Hepatocyte (in vitro differentiated cells): ENCODE results near the gene JMJD1C. TPM values are rescaled to one million over a fixed set of nuclear protein-coding genes. Genes with fewer than 3 reads are reported as not detected.

Source experiments
- DNase-seq: peaks from one replicate; pipeline ENCODE4 v3.0.0-alpha.2; 2016; ENCODE audit warnings: low spot score
- H2AFZ ChIP-seq: fragments of 200-600 bp; sonication (generic); 2 replicates; pipeline ENCODE4 v1.6.0; 2016; ENCODE audit warnings: antibody characterized with exemption, mild to moderate bottlenecking
- H3K27ac ChIP-seq: fragments of 200-600 bp; sonication (generic); 2 replicates; pipeline ENCODE4 v1.5.1; 2016; ENCODE audit warnings: mild to moderate bottlenecking
- H3K27me3 ChIP-seq: fragments of 200-600 bp; sonication (generic); 2 replicates; pipeline ENCODE4 v1.6.1; 2016
- H3K36me3 ChIP-seq: fragments of 200-600 bp; sonication (generic); replicated peaks from 2 replicates; pipeline ENCODE4 v1.5.1; 2016; ENCODE audit warnings: low read depth; ENCODE audit not compliant: insufficient read depth
- H3K4me1 ChIP-seq: fragments of 200-600 bp; sonication (generic); 2 replicates; pipeline ENCODE4 v1.5.1; 2016; ENCODE audit warnings: mild to moderate bottlenecking, moderate library complexity; ENCODE audit not compliant: insufficient read depth
- H3K4me2 ChIP-seq: fragments of 200-600 bp; sonication (generic); 2 replicates; pipeline ENCODE4 v1.6.0; 2016
- H3K4me3 ChIP-seq: fragments of 200-600 bp; sonication (generic); 2 replicates; pipeline ENCODE4 v1.5.1; 2016; ENCODE audit warnings: mild to moderate bottlenecking
- H3K79me2 ChIP-seq: fragments of 200-600 bp; sonication (generic); 2 replicates; pipeline ENCODE4 v1.6.0; 2017; ENCODE audit warnings: mild to moderate bottlenecking
- H3K9me2 ChIP-seq: fragments of 200-600 bp; sonication (generic); replicated peaks from 2 replicates; pipeline ENCODE4 v1.6.0; 2017; ENCODE audit warnings: mild to moderate bottlenecking; ENCODE audit not compliant: insufficient read depth
- H3K9me3 ChIP-seq: fragments of 200-600 bp; sonication (generic); 2 replicates; pipeline ENCODE4 v1.5.1; 2016; ENCODE audit warnings: low read depth, mild to moderate bottlenecking
- H4K20me1 ChIP-seq: fragments of 200-600 bp; sonication (generic); 2 replicates; pipeline ENCODE4 v1.6.0; 2016; ENCODE audit warnings: mild to moderate bottlenecking; ENCODE audit not compliant: insufficient read depth, poor library complexity, severe bottlenecking
- EZH2 ChIP-seq: fragments of 200-600 bp; sonication (generic); IDR thresholded peaks from 2 replicates; pipeline ENCODE4 v1.6.1; 2016; ENCODE audit warnings: antibody characterized with exemption, mild to moderate bottlenecking, borderline replicate concordance
- EZH2phosphoT487 ChIP-seq: fragments of 200-600 bp; sonication (generic); IDR thresholded peaks from one replicate; pipeline ENCODE4 v1.6.1; 2018; ENCODE audit warnings: antibody characterized with exemption, mild to moderate bottlenecking, low read depth, moderate library complexity; ENCODE audit not compliant: unreplicated experiment, severe bottlenecking
- WGBS: methylation state at CpG from one replicate; pipeline ENCODE4 v1.1.6; 2016; ENCODE audit warnings: low lambda C conversion rate; ENCODE audit errors: missing lambda C conversion rate; 5-methylcytosine and 5-hydroxymethylcytosine counted together
- polyA plus RNA-seq: library from polyadenylated mRNA; unstranded; fragments of >200 nt; fragmentation: Nextera tagmentation; extraction: Ambion mirVana; gene quantifications from 2 replicates; pipeline ENCODE4 v1.2.1, GENCODE V29; 2016
- total RNA-seq: library from RNA; depleted of rRNA; stranded (reverse); fragments of >200 nt; gene quantifications from 2 replicates; pipeline ENCODE4 v1.2.3, GENCODE V29; 2014
- TF ChIP-seq, protein P1 (sequence below): fragments of 200-600 bp; sonication (generic); IDR thresholded peaks from 2 replicates; pipeline ENCODE4 v1.5.1; 2016; ENCODE audit warnings: antibody characterized with exemption, mild to moderate bottlenecking; ENCODE audit not compliant: poor library complexity

Gene JMJD1C
- total and polyA plus RNA-seq, 2 experiments from 2014 or later: 43.2 to 177 TPM

DNA sequence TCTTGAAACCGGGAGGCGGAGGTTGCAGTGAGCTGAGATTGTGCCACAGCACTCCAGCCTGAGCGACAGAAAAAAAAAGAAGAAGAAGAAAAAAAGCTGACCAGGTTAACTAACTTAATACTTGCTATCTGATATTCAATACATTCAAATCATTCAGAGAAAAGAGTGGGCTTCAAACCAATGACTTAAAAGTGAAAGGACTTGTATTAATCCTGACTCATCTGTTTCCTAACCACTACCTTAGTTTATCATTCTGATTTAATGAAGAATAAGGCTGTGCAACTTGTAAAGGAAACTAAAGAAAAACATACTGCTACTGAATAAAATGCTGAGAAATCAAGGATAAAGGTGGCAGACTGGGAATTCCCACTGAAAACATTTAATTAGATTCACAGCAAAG is 204.3 kb downstream of the JMJD1C start:
- no peak for DNase-seq
- no peak overlapping the region for H3K4me2 ChIP-seq
- no peak overlapping the region for H3K27ac ChIP-seq
- no peak overlapping the region for H2AFZ ChIP-seq
- H3K27me3 ChIP-seq: no peaks in the 10 kb centered on the region
- H3K9me3 ChIP-seq: no peaks in the 10 kb centered on the region
- WGBS: 100% methylated on average over 3 of the region's 3 CpGs
- peaks cover 98% of the 10 kb centered on the region for H3K79me2 ChIP-seq
- no peaks in the 10 kb centered on the region for H3K9me2 ChIP-seq
- TF ChIP-seq EZH2: no peak
- TF ChIP-seq, protein P1, sequence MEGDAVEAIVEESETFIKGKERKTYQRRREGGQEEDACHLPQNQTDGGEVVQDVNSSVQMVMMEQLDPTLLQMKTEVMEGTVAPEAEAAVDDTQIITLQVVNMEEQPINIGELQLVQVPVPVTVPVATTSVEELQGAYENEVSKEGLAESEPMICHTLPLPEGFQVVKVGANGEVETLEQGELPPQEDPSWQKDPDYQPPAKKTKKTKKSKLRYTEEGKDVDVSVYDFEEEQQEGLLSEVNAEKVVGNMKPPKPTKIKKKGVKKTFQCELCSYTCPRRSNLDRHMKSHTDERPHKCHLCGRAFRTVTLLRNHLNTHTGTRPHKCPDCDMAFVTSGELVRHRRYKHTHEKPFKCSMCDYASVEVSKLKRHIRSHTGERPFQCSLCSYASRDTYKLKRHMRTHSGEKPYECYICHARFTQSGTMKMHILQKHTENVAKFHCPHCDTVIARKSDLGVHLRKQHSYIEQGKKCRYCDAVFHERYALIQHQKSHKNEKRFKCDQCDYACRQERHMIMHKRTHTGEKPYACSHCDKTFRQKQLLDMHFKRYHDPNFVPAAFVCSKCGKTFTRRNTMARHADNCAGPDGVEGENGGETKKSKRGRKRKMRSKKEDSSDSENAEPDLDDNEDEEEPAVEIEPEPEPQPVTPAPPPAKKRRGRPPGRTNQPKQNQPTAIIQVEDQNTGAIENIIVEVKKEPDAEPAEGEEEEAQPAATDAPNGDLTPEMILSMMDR: no peak
- no peak for TF ChIP-seq EZH2phosphoT487
- H3K4me1 ChIP-seq: peaks cover 40% of the 10 kb centered on the region
- peaks cover 73% of the 10 kb centered on the region for H4K20me1 ChIP-seq
- no peak overlapping the region for H3K4me3 ChIP-seq
- no peaks in the 10 kb centered on the region for H3K36me3 ChIP-seq

DNA sequence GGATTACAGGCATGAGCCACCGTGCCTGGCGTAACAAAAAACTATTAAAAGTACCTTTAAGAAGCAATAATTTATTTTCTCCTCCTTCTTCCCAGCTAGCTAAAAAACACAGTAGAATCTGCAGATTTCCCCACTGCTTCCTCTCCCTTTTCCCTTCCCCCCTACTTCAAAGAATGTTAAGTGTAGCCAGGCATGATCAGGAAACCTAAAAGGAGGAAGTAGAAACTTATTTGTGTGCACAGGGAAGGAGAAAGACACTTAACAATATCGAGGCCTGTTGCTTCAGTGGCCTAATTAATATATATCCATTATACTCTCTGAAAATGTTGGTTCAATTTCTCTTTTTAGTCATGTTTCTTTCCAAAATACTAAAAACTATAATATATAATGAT is 204.9 kb downstream of the JMJD1C start:
- Histone ChIP-seq H3K79me2 (peaks cover 98% of the 10 kb centered on the region), H3K27ac (no peak overlapping the region), H3K36me3 (no peaks in the 10 kb centered on the region), H3K9me3 (no peaks in the 10 kb centered on the region), H2AFZ (no peak overlapping the region), H3K27me3 (no peaks in the 10 kb centered on the region), H4K20me1 (peaks cover 74% of the 10 kb centered on the region), H3K4me1 (peaks cover 43% of the 10 kb centered on the region), H3K4me2 (no peak overlapping the region), H3K9me2 (no peaks in the 10 kb centered on the region), H3K4me3 (no peak overlapping the region)
- DNase-seq: no peak
- TF ChIP-seq, protein P1: no peak
- no peak for TF ChIP-seq EZH2phosphoT487
- TF ChIP-seq EZH2: no peak
- WGBS: 94% methylated on average over 3 of the region's 3 CpGs

DNA sequence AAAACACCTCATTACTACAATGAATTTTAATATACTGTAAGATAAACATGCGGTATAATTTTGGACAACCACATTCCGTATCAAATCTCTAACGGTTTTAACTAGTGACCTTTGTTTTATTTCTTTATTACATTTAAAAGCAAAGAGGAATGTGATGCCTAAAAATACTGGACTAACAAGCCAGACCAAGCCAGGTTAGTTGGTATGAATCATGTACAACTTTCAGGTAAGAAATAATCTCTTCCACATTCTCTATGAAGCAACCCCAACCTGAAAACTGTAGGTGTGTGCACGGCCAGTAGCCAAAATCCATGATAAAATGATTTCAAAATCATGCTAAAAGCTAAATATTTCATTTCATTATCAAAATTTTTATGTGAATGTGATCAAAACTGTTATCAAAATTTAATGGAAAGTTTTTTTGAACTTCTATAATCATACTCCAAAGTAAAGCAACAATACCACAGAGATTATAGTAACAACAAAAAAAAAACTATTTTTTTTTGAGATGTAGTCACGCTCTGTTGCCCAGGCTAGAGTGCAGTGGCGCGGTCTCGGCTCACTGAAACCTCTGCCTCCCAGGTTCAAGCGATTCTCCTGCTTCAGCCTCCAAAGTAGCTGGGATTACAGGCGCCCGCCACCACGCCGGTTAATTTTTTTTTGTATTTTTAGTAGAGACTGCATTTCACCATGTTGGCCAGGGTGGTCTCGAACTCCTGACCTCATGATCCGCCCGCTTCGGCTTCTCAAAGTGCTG is 205.5 kb downstream of the JMJD1C start:
- H3K79me2 ChIP-seq: peaks cover 98% of the 10 kb centered on the region
- DNase-seq: no peak
- H2AFZ ChIP-seq: no peak overlapping the region
- H3K27ac ChIP-seq: no peak overlapping the region
- H3K4me3 ChIP-seq: no peak overlapping the region
- no peaks in the 10 kb centered on the region for H3K36me3 ChIP-seq
- TF ChIP-seq EZH2 (no peak), EZH2phosphoT487 (no peak)
- TF ChIP-seq, protein P1: no peak
- WGBS: 96% methylated on average over 17 of the region's 17 CpGs
- H3K4me1 ChIP-seq: peaks cover 43% of the 10 kb centered on the region
- no peaks in the 10 kb centered on the region for H3K9me3 ChIP-seq
- H4K20me1 ChIP-seq: peaks cover 80% of the 10 kb centered on the region
- no peaks in the 10 kb centered on the region for H3K9me2 ChIP-seq
- H3K4me2 ChIP-seq: no peak overlapping the region
- H3K27me3 ChIP-seq: no peaks in the 10 kb centered on the region
